Esophagus squamous epithelium (tissue), 4 donors: ENCODE data around the gene TCAP.

Experiments used
- POLR2A ChIP-seq, 4 donors: fragments of 450-650 bp; IDR thresholded peaks; one replicate each; pipeline ENCODE4 v1.6.1; 2017; ENCODE audit warnings: antibody characterized with exemption in 4 of 4, mild to moderate bottlenecking in 4 of 4, moderate library complexity in 3 of 4
- TF ChIP-seq, protein P1 (sequence below), 6 experiments: fragments of 450-650 bp in 4 of 6; fragments of 200-600 bp in 2 of 6; sonication (generic) in 2 of 6; IDR thresholded peaks; one replicate each; pipeline ENCODE4 v1.5.1; 2016 to 2019; ENCODE audit warnings: antibody characterized with exemption in 6 of 6, mild to moderate bottlenecking in 4 of 6, moderate library complexity in 4 of 6

DNA sequence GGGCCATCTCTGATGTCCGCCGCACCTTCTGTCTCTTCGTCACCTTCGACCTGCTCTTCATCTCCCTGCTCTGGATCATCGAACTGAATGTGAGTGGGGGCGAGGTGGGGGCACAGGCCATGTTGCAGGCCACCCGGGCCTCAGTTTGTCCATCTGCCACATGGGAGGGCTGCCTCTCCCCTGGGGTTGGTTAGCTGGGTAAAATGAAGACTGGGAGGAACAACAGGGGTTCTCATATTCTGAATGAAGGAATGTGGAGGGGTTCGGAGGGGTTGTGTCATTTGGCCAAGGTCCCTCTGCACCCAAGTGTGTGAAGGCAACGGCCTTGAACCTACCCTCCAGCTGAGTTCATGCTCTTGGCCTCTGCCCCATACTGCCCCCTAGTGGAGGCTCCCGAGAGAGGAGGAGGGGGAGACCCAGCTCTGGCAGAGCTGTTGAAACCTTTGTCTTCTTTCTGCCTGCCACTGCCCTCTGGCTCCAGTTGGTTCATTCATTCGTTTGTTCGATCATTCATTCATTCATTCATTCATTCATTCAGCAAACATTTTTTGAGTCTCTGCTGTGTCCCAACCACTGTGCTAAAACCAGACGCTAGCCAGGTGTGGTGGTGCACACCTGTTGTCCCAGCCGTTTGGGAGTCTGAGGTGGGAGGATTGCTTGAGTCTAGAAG, 11.4 kb upstream of the TCAP start:
- TF ChIP-seq, protein P1, sequence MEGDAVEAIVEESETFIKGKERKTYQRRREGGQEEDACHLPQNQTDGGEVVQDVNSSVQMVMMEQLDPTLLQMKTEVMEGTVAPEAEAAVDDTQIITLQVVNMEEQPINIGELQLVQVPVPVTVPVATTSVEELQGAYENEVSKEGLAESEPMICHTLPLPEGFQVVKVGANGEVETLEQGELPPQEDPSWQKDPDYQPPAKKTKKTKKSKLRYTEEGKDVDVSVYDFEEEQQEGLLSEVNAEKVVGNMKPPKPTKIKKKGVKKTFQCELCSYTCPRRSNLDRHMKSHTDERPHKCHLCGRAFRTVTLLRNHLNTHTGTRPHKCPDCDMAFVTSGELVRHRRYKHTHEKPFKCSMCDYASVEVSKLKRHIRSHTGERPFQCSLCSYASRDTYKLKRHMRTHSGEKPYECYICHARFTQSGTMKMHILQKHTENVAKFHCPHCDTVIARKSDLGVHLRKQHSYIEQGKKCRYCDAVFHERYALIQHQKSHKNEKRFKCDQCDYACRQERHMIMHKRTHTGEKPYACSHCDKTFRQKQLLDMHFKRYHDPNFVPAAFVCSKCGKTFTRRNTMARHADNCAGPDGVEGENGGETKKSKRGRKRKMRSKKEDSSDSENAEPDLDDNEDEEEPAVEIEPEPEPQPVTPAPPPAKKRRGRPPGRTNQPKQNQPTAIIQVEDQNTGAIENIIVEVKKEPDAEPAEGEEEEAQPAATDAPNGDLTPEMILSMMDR (IDR thresholded peaks at IDR 0.05): peak; percentile 46 to 78 (median 67)
- TF ChIP-seq POLR2A (IDR thresholded peaks at IDR 0.05): no peak
